ENCODE measurements around the gene ARGLU1.

Gene ARGLU1

DNA sequence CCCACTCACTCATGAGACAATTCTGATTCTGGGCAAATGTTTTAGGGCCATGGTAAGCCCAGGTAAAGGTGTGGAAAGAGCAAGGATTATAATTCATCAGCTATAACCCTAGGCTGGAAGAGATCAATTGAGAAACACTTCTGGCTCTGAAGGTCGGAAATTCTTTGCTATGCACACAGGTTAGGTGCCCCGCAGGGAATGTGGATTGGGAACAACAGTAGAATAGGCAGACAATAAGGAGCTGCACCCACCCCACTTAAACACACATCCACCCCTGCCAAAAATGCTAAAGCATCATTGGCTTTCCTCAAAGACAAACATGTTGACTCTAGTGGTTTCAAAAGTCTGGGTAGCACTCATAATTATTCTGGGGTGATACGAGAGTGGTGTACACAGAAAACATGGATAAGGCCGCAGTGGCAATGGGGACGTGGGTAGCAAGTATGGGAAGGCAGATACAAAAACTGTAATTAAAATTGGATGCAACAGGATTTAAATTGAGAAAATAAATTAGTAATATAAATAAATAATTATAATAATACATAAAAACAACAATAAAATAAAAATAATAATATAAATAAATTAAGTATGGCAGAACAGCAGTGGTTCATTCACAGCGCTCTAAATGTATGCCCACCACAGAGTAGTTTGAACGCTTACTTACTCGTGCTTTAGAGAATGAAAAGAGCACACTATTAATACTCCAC is 41.0 kb downstream of the ARGLU1 start:
- DNase-seq = no peak

DNA sequence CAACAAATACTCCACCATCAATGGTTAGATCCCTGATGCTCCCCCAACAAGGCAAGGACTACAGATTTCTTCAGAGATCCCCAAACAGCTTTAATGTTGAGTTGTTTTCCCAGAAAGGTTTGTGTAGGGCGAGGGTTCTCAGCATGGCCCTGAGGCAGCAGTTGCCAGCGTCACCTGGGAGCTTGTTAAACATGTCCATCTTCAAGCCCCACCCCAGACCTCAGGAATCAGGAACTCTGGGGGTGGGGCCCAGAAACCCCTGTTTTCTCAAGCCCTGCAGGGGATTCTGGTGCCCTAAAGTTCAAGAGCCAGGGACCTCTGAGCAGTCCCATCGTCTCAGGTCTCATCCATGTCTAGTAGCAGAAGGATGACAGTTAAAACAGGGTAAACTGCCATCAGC is 42.1 kb downstream of the ARGLU1 start:
- no peak for DNase-seq

DNA sequence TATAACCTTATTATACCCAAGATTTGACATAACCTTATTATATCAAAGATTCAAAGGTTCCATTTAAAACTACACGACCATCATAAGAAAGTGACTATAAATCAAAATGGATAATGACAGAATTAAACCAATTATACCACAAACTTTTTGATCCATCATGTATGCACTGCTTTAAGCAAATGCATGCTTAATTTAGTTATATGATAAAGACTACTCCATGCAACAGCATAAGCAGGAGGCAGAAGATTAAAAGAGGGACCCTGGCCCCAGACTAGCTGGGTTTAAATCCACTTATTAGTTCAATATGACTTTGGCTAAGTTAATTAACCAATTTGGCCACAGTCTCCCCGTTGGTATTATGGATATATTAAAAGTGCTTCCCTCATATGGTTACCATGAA is 43.8 kb downstream of the ARGLU1 start:
- DNase-seq = no peak

DNA sequence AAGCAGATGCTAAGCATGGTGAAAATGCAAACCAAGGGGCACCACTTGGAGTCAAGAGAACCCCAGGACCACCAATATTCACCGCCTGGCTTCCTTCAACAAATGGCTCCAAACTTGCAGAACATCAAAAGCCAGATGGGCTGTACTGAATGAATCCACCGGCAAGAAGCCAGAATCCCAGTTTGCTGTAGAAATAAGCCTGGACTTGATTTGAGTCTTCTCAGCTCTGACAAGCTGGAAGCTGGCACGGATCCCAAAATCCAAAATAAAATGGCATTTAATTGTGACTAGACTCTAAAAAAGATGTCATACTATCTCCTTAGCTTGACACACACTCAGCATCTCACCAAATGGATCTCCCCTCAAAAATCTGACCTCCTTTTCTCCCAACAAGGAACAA is 44.4 kb downstream of the ARGLU1 start:
- DNase-seq = peak in 13 of 56 donors; percentile 8 to 69 (median 37)

DNA sequence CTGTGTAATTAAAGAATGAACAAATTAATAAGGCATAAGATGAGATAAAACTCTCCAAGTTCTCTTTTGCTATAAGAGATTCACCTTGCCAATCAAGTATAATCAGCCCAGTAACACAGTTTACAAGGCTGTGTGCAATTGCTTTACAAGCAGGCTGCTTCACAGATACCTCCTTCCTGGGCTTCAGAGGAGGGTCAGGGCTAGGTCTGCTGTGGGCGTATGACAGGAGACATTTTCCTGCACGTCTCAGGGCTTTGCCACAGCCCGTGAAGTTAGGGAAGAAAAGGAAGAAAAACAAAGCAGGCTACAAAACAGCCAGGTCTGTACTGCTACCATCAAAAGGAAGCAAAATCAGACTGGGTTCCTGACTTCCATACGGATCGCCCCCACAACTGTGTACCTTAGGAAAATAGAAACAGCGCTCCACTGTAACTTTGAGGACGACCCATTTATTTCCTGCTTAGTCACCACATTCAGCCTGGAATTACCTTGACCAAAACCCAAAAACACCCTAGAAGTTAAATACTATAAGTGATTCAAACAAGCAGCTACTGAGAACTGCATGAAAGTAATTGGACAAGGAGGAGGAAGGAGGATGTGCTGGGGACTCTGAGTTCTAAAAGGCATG is 44.9 kb downstream of the ARGLU1 start:
- no peak for DNase-seq

DNA sequence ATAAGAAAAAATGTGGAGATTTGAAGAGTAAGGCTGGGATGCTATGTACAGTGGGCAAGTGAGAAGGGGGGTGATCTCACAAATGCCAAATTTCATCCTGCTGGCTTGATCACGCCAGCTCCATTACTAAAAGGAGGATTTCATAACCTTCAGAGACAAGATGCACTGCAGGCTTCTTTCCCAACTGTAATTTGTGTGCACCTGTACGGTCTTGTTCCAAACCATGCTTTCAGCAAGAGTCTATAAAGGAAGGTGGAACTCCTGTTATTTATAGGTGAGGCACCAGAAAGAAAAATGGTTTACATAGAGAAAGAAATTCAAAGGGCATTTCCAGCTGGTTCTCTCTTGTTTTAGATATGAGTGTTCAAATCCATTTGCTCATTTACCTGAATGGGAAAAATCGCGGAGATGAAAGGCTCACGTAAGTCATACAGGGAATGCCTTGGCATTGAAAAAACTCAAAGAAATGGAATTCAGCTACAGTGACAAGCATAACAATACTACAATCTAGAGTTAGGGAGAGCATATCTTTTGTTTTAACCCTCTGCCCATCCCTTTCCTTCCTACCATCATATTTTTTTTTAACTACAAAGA is 45.7 kb downstream of the ARGLU1 start:
- DNase-seq = no peak

DNA sequence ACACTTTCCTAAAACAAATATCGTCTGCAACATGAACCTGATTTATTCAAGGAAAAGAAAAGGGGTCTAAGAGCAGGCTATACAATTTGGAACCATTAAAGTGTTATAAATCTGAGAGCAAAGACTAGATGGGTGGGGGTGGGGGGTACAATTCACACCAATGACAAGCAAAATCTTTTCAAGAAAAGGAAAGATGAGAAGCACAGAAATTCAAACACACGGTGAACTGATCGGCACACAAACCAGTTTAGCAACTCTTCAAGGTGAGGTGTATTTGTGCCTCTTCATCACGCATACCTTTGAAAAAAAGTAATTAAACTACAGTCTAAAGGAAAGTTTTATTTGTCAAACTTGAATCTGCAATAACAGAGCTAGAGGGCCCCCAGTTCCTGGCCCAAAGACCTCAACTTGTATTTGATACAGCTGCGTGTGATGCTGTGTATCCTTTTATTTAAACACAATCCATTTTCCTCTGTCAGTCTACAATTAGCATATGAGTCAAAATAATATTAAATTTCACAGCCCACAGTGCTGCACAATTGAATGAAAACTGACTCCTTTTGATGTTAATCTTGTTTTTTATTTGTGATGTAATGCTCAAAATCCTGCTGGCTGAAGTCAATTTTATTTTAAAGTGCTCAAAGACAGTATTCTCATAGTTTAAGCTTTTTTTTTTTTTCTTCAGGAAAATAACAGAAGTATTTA is 46.7 kb downstream of the ARGLU1 start:
- no peak for DNase-seq

DNA sequence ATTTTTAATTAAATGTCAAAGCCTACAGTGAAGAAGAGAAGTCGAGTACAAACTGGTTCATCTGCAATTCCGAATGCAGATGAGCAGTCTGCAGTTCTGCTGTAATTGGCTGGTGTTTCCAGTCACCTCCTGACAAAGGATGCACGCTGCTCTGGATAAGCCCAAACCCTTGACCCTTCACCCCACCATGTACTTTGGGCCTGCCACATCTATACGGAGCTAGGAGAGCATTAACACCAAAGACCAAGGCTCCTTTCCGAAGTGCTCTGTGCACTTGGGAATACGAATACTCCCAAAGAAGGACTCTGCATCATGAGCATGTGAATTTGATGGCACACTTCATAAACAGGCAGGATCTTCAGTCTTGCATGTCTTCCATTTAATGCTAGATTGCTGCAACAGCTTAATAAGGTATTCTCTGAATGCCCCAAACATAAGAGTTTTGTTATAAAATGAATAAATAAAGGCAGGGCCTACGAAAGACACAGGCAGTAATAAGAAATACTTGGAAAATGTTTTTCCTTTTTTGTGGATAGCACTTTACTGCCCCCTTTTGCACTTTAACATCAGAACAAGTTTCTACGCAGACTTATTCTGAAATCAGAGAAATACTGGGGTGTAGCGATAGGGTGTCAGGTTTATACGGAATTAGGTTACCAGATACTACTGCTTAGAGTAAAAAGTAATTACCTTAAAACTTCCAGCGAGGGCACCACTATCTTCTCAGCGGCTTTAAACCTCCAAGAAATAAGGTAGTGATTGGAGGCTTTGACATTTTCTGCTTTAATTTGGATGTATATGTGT is 47.5 kb downstream of the ARGLU1 start:
- peak in 2 of 56 donors; percentile 5 to 29 for DNase-seq

DNA sequence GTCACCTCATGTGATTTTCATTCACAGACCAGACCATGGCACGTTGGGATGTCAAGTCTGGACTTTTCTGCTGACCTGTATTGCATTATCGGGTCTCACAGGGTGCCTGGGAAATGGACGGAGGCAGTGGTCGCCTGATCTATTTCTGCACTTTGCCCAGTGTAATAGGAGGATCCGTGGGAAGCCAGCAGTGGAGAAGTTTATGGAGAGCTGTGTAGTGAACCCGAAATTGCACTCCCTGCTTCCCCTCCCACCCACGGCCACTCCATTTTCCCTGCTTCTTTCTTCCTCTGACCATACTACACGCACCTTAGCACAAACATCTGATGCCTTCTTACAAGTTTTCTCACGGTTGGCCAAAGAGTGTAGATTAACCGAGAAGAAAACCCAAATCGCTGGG is 49.4 kb downstream of the ARGLU1 start:
- DNase-seq = no peak

DNA sequence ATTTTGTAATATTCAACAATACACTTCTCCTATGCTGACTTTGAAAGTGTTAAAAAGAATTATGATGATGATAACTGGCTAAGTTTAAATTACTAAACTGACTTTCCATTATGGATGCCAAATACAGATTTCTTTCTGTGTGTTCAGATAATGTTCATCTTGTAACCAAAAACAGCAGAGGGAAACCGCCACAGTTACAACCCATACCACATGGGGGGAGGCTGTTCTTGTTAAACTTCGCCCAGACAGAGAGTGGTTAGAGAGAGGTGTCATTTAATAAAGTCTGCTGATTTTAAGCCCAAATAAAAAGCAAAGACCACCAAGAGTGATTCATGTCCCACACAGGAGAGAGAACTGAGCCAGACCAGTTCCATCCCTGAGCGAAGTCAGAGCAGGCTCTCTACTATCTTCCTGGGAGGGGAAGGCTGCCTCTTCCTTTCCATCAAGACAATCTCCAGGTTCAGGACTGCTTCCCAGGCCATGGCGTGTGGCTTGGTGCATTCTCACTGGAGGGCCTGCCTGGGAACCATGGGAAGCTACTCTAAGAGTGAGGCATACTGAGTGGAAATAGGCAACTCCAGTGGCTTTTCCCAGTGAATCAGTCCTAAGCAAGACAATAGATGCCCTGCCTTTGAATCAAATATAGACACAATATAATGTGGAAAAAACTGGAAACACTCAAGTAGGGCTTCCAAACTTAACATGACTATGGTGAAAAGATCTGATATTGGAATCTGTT is 50.7 kb downstream of the ARGLU1 start:
- no peak for DNase-seq

DNA sequence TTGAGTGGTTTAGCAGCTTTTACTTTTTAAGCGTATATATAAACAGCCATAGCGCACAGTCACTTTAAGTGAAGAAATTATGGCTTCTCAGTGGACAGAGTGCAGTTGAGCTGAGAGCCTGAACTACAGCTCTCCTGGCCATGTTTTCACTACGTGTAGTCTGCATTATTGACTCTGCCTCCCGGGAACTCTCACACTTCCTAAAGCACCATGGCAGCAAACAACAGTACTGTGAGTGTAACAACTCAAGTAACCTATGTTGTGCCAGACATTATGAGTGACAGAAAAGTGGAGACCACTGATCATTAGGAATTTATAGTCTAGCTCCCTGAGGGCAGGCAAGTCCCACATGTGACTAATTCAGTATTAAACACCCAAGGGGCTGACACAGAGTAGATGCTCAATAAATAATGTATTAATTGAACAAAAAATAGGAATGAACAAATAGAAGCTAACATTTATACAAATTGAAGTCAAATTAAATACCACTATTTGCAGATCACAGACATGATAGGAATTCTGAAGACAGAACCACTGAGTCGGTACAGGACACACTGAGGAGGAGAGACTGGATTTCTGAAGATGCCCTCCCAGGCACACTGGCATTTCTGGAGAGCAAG is 52.2 kb downstream of the ARGLU1 start:
- DNase-seq = no peak

DNA sequence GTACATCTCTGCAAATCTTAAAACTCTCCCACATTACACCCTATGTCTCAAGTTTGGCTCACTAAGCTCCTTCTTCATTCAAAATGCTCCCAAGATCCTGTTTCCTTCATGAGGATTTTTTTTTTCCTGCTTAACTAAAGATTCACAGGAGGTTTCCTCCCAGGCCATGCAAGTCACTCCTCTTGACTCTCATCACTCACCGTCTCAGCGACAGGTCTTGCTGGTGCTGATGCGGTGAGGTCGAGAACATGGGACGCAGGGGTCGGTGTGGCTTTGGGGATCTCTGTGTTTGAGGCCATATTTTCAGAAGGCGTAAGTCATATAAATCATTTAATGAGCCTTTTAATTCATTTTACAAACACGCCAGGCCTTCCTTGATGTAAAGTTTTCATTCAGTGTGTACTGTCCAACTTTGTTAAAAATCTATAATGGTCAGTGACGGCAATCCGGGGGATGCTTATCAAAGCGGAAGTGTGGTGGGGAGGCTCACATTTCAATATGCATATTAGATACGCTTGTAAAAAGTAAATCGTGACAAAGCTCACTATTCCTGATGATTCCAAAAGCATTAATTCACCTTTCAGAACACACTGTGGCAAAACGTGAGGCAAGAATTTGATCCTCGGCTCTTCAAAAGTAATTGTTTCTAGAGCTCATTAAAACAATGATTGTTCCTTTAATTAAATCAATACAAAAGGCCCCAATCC is 52.9 kb downstream of the ARGLU1 start:
- DNase-seq = no peak

DNA sequence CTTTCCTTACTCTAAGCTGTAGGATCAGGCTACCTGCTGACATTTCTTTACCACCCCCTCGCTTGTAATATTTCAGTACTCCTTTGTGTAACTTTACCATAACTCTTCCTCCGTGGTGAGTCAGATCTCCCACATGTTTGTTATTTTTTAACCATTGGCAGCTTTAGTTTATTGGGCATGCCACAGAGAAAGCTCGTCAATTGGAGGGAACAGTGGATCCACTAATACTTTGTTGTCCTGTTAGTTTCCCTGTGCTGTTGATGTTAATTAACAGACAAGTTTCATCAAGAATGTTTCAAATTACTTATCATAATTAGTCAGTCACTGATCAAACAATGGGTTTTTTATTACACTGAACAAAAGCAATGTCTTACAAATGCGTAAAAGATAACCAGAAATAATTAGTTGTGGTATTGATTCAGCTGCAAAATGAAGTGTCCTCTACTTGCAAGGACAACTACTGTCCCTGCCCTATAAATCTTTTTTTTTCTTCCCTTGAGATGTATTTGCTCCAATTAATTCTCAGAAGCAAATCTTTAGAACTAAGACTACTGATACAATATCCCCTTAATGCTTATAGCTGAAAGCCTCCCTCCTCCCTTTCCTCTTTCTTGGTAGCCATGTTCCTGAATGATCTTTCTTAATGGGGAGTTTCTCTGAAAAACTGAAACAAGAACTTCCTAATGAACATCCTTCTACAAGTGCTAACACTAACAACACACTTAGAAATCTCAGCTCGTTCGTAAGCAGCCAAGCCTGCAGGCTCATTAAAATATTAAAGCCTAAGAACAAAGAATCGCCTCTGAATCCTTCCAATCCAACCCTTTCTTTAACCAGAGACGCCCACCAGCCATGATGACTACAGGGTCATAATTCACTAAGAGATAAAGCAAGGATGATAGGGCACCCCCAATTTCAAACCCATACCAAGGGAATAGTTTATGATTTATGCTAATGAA is 54.6 kb downstream of the ARGLU1 start:
- no peak for DNase-seq

DNA sequence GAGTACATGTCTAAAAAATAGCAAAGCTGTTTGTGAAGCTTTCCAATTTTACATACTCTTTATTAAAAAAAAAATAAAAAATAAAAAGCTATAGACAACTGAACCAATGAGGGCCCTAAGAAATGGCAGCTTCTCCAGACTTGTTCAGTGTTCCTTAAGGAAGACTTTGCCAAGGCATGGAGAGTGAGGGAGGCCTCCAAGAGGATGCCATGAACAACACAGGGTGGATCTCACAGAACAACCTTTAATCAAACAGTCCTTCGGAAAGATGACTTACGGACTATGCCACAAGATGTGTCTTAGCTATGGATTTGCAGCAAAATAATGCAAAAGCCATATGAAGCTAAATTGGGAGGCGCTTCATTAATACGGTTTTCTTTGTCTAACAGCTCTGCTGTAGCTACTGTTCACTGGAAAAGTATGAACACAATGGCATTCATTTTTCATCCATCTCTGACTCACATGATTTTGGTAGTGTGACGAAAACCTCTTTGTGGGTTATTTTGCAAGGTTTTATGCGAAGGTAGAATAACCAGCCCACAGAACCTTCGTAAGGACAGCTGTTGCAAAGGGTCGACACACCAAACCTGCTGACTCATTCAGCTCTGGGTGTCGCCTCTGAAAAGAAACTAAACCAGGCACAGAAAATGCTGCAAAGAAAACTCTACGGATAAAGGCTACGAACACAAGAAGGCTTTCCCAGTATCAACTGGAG is 60.2 kb downstream of the ARGLU1 start:
- DNase-seq = peak in 15 of 56 donors; percentile 22 to 68 (median 38)

DNA sequence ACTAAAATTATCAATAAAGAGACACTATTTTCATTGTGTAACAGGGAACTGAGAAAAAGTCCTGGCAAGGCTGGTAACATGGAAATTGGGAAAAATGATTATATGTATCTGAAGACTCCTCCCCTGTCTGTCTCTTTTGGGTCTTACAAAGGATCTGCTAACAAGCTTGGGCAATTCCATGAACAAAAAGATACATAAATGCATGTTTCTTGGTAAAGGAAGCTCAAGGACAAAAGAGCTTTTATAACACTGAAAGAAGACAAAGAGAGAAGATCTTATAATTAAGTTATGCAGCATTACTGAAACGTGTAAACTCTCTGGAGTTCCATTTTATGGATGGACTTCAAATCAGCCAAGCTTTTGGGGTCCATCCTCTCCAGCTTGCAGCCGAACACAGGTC is 61.7 kb downstream of the ARGLU1 start:
- DNase-seq = no peak

DNA sequence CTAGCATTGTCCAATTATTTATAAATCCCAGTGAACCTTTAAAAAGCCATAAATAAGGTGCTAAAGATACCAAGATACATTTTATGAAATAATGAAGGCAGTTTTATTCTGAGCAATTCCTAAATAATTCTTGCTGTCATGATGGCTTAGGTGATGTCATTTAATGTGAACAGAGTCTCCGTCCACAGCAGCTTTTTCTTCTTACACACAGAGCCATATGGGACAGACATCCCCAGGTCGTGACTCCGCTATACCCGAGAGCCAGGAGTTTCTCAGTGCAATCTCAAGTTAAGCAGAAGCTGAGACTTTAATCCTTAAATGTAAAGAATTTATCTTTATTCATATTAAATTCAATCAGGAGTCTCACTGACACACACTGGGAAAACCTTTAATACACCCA is 62.2 kb downstream of the ARGLU1 start:
- no peak for DNase-seq

DNA sequence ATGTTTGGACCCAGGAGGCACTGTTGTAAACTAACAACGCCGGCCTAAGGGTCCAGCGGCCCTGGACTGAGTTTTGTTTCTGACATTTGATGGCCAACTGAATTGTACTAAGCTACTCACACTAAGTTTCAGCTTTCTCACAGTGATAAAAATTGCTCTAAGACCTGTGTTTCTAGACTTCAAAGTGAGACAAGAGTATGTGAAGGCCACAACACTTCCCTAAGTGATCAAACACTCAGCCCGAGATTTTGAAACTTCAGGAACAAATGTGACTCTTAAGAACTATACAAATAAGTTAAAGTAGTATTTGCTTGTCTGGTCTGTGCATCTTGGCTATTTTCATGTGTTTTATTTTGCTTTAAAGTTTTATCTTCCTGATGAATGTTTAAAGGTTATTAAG is 62.6 kb downstream of the ARGLU1 start:
- no peak for DNase-seq

Measured in amygdala (tissue), 56 donors.